Stimulated activated CD8-positive, alpha-beta memory T cell treated with anti-CD3 and anti-CD28 coated beads, Interleukin-2, amount 100 ng/mL, for 1 hour (primary cell): ENCODE data around the gene PODNL1.
"Not testable (repeated sequence)": the region's sequence is repeated elsewhere in the genome, so short reads cannot be mapped to it uniquely, and the experiment has no call there.

Experiments
- DNase-seq, 2 donors: peaks; one replicate each; pipeline ENCODE4 v3.0.0-alpha.2; 2020; ENCODE audit warnings: low read depth in 2 of 2

PODNL1 gene

DNA sequence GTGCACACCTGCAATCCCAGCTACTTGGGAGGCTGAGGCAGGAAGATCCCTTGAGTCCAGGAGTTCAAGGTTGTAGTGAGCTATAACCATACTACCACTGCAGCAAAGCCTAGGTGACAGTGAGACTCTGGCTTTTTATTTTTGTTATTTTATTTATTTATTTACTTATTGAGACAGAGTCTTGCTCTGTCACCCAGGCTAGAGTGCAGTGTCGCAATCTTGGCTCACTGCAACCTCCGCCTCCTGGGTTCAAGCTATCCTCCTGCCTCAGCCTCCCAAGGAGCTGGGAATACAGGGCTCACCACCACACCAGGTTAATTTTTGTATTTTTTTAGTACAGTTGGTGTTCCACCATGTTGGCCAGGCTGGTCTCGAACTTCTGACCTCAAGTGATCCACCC is 35.3 kb upstream of the PODNL1 start:
- DNase-seq, result not testable (repeated sequence)

- DNase-seq, result no peak
These were observed 34.3 kb upstream of the PODNL1 start for GRCh38 chr19:13972368-13973155.

DNA sequence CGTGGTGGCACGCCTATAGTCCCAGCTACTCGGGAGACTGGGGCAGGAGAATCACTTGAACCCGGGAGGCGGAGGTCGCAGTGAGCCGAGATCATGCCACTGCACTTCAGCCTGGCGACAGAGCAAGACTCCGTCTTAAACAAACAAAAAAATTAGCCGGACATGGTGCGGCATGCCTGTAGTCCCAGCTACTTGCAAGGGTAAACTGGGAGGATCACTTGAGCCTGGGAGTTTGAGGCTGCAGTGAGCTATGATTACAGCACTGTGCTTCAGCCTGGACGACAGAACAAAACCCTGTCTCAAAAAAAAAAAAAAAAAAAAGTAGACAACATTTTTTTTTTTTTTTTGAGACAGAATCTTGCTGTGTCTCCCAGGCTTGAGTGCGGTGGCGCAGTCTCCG is 33.7 kb upstream of the PODNL1 start:
- not testable (repeated sequence) for DNase-seq

- no peak for DNase-seq
These were observed 31.7 kb upstream of the PODNL1 start for GRCh38 chr19:13969897-13970296.

DNA sequence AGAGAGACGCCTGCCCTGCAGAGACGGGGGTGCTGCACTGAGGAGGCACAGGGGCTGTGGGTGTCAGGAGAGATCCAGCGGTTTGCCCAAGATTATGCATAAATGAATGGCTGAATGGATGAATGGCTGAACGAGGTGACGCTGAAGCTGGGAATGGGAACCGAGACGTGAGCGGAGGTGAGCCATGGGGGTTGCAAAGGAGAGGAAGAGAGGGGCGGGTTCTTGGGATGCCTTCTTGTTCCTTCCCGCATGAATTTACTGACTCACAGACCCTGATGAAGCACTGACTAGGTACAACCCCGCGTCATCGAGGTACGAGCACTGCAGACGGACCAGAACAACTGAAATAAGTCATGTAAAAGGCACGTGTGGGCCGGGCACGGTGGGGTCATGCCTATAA is 30.8 kb upstream of the PODNL1 start:
- no peak for DNase-seq

GRCh38 chr19:13968383-13968935 is 30.2 kb upstream of the PODNL1 start:
- no peak for DNase-seq

GRCh38 chr19:13967206-13967605 is 29.0 kb upstream of the PODNL1 start:
- not testable (repeated sequence) for DNase-seq

DNA sequence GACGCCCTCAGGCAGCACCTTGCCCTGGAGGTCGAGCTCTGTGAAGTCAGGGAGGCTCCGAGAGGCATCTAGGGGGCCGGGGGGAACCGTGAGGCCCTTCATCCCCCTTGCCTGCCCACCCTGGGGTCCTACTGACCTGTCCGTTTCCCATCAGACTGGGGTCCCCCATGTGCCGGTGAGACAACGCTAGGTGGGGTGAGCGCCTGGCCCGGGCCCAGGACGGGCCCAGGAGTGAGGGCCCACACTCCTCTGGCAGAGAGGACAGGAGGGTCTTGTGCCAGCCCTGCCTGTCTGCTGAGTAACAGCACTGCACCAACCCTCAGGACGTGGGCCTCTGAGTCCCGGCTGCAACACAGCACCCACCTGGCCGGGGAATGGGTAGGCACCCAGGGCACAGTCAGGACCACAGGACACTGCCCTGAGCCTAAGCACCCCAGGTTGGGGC is 28.5 kb upstream of the PODNL1 start:
- no peak for DNase-seq

DNA sequence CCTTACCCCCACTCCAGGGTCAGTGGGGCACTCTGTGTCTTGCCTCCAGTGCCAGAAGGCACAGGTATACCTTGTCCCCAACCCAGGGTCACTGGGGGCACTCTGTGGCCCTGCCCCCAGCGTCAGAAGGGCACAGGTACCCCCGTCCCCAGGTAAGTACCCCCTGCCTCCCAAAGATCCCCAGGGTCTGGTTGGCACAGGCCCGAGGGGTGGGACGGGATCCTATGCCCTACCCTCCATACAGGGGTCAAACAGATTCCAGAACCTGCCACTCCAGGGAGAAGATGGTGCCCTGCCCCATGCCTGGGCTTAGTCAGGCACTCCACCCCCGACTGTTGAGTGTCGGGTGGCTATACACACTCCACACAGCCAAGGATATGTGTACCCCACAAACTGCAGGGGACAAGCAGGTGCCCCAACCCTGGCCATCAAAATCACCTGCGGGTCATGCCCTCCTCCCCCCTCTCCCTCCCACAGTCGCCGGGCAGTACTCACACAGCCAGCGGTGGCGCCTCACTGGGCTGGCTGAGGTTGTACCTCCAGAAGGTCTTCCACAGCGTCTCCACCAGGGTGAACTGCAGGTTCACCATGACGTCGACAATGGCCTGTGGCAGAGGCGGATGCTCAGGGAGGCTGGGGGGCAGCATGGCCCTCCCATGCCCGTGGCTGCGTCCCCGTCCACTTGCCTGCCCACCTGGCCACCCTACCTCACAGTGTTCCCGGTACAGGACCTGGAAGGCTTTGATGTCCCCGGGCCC is 27.9 kb upstream of the PODNL1 start:
- DNase-seq, result no peak

DNA sequence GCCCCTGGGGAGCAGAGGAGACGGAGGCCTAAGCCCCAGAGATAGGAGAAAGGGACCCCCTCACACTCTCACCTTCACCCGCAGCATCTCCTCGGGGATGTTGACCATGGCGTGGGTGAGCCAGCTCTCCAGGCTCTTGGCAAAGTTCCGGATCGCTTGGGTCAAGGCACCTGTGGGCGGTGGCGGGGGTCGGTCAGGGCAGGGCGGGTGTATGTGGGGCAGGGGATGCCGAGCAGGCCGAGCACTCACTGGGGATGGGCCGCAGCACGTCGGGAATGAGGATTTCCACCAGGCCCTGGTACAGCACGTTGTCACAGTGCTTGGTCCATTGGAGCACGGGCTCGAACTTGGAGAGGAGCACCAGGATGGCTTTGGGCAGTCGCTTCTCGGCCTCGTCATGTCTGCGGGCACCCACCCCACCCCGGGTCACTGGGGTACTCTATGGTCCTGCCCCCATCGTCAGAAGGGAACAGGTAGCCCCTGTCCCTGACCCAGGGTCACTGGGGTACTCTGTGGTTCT is 27.2 kb upstream of the PODNL1 start:
- DNase-seq, result no peak

DNA sequence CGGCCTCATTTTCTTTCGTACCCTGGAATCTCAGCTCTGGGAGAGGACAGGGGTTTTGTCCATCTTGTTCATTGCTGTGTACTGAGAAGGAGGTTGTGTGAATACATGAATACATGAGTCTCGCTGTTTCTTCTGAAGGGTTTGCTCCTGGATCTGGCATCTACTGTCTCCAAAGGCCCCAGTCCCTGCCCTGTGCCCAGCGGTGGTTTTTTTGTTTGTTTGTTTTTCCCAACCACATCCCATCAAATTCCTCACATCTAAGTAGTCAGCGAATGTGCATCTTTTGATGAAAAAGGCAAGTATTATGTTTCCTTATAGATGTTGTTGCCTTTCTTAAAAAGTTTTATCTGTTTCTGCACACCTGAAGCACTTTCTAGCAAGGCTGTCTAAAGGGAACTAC is 26.6 kb upstream of the PODNL1 start:
- DNase-seq, result no peak

DNA sequence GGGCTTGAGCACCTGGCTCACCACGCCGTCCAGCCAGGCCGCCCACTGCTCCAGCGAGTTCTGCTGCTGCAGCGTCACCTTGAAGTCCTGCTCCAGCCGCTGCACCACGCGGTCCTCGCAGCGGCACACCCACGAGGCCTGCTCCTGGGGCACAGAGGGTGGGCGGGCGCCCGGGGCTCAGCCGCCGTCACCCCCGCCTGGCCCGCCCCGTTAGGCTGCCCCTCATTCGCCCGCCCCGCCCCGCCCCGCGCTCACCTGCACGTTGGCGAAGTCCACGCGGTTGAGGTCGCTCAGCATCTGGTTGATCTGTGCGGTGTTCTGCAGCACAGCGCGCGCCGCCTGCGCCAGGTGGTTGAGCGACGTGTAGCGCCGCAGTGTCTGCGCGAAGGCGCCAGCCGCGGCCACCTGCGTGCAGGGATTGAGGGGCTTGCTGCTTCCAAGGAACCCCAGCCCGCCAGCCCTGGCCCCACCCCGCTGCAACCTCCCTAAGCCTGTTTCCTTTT is 25.4 kb upstream of the PODNL1 start:
- DNase-seq, result no peak

GRCh38 chr19:13962699-13963602 is 24.7 kb upstream of the PODNL1 start:
- DNase-seq, result no peak

DNA sequence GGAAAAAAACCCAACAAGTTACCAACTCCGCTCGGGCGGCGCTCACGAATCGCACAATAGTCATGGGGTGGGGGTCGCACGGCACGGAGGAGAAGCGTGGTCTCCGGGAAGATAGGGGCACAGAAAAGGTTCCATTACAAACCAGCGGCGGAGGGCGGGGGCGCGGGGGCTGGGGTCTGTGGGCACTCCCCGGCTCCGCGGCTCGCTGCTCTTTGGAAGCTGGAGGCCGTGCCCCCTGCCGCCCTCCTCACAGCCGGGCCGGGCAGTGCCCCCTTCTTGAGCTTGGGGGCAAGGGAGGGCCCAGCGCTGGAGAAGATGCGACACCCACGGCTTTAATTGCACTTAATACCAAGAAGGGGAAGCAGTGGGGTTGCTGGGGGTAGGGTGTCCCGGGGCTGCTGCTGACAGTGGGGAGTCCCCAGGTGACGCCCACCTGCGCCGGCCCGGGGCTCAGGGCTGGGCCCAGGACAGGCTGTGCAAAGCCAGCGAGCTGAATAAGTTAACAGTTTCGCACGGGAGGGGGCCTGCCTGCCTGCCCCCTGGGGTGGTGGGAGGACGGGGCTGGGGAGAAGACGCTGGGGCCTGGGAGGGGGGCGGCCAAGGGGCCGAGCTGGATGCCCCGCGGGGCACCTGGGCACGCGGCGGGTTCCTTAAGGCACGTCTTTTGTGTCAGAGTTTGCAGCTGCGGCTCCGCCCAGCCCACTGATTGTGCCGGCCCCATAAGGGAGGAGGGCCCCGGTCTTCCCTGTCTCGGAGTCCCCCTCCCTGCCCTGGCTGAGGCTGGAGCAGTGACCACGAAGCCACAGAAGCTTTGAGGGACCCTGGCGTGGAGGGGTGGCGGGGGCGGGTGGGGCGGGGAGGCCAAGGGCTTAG is 23.8 kb upstream of the PODNL1 start:
- DNase-seq, result no peak

DNA sequence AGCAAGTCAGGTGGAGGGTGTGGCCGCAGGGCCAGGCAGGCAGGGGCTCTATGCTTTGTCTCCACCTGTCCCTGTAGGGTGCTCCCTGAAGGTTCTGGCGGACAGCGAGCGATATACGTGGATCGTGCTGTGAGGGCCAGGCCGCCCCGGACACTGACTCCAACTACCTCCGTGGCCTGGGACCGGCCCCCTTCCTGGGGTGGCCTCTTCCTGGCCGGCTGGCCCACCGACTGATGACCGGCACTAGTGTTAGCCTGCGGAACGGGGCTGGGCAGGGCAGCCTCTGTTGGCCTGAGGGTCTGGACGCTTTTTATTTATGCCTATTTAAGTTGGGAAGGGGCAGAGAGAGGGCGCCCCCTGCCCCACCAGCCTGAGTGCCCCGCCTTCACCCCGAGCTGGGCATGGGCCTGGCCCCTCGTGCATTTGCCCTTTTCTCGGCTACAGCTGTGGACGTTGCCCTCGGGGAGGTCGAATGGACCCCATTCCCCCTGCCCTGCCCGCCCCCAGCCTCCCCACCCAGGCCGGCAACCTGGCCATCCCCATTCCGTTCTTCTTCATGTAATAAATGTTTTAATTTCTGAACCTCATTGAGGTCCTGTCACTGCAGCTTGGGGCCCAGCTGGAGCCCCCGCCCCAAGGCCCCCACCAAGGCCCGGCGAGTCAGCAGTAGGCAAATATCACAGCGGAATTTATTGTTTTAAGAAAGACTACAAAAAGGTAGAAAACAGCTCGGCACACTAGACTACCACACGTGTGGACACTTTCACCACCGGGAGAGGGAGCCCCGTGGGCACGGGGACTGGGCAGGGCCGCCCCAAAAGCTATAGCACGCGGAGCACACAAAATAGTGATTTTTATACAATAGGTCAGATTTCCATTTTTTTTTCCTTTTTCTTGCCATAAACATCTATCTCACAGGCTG is 22.9 kb upstream of the PODNL1 start:
- DNase-seq, result no peak

DNA sequence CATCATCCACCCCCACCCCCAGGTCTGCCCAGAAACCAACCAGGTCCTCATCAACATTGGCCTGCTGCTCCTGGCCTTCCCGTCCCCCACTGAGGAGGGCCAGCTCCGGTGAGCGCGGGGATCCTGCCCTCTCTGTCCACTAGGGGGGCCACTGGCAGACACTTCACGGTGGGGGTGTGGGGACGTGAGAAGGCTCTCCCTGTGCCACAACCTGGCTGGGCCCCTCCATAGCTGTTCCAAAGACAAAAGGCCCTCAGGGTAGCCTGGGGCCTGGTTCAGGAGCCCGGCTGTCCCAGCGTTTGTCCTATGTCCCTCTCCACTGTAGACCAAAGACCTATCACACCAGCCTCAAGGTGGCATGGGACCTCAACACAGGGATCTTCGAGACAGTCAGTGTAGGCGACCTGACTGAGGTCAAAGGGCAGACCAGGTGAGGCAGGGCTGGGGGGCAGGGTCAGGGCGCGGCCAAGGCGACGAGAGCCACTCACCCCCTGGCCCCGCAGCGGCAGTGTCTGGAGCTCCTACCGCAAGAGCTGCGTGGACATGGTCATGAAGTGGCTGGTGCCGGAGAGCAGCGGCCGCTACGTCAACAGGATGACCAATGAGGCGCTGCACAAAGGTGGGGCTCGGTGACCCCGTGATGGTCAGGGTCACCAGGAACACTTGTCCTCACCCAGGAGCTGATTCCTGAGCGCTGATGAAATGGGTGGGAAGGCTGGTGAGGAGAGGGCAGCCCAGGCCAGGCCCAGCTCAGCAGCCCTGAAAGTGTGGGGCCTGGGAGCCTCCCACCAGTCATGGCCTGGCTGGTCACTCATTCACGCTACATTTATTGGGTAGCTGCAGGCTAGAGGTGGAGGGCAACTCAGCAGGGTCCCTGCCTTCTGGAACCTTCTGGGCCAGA is 22.0 kb upstream of the PODNL1 start:
- DNase-seq, result no peak

- DNase-seq, result no peak
These were observed 21.1 kb upstream of the PODNL1 start for GRCh38 chr19:13959141-13959961.
